ENCODE results near the gene DCLK1.
"Not testable (repeated sequence)": the region's sequence is repeated elsewhere in the genome, so short reads cannot be mapped to it uniquely, and the experiment has no call there.

DNA sequence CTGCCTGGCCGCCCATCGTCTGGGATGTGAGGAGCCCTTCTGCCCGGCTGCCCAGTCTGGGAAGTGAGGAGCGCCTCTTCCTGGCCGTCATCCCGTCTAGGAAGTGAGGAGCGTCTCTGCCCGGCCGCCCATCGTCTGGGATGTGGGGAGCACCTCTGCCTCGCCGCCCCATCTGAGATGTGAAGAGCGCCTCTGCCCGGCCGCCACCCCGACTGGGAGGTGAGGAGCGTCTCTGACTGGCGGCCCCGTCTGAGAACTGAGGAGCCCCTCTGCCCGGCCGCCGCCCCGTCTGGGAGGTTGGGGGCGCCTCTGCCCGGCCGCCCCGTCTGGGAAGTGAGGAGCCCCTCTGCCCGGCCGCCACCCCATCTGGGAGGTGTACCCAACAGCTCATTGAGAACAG, 164.2 kb downstream of the DCLK1 start:
- TF ChIP-seq, protein P1, sequence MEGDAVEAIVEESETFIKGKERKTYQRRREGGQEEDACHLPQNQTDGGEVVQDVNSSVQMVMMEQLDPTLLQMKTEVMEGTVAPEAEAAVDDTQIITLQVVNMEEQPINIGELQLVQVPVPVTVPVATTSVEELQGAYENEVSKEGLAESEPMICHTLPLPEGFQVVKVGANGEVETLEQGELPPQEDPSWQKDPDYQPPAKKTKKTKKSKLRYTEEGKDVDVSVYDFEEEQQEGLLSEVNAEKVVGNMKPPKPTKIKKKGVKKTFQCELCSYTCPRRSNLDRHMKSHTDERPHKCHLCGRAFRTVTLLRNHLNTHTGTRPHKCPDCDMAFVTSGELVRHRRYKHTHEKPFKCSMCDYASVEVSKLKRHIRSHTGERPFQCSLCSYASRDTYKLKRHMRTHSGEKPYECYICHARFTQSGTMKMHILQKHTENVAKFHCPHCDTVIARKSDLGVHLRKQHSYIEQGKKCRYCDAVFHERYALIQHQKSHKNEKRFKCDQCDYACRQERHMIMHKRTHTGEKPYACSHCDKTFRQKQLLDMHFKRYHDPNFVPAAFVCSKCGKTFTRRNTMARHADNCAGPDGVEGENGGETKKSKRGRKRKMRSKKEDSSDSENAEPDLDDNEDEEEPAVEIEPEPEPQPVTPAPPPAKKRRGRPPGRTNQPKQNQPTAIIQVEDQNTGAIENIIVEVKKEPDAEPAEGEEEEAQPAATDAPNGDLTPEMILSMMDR (IDR thresholded peaks at IDR 0.05), result not testable (repeated sequence)
- TF ChIP-seq POLR2A (IDR thresholded peaks at IDR 0.05), result not testable (repeated sequence)
